ENCODE results near the gene SP9. TPM values are rescaled to one million over a fixed set of nuclear protein-coding genes. Genes with fewer than 3 reads are reported as not detected.

The SP9 gene
- total and polyA plus RNA-seq, 10 of the 15 experiments (the other 5 are each of a cell fraction or from before 2014, with no cell fraction given): not detected

DNA sequence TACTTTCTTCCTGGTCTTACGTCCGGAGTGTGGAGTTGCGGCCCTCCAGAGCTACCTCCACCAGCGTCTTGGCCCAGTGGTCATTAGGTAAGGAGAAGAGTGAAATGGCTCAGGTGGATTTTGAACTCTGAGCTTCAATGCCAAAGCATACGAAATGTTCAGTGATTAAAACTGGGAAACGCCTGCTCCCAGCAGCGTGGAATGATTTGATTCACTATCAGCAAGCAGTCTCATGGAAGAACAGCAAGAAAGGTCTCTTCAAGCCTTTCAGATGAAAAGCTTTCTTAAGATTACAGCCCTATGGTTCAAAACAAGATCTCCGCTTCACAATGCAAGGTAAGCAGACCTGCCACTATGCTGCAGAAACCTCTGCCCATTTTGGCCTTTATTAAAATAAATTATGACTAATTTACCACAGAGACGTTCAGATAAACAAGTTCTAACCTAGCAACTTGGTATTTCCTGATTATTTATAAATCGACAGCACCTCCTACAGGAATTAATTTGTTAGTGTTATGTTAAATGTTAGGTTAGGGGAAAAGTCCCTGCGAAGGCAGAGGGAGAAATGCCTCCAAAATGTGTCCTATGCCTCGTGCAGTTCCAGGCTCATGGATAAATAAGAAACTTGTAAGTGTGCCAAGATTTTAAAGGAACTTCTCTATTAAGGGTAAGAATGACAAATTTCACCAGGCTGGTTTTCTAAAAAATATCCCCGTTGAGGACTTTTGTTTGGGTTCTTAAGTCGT is 10.1 kb downstream of the SP9 start:
- FAIRE-seq (no peak), ATAC-seq (peak; percentile 18; the same call in 1 of the 3 replicates), DNase-seq (ENCODE audit: low read depth, low spot score) (no peak)
- WGBS (ENCODE audit: insufficient coverage, insufficient replicate concordance, low lambda C conversion rate, missing lambda C conversion rate): 40% methylated on average over 14 of the region's 14 CpGs
- ChIA-PET POLR2A (no interaction called here), RAD21 (ENCODE audit: unreplicated experiment) (interaction anchor here (1.3 kb wide), 1 partner anchor 942 kb away, joined by 3 read pairs; no protein-coding TSS in a partner anchor), SMC1A (ENCODE audit: uncharacterized antibody, unreplicated experiment) (interaction anchor here (0.6 to 0.7 kb wide), 2 partner anchors 184 to 896 kb away, joined by 3 read pairs; no protein-coding TSS in a partner anchor), CTCF (interaction anchor here (0.6 to 2.7 kb wide), 8 partner anchors 20 to 942 kb away, joined by 3 to 11 read pairs (median 4); no protein-coding TSS in a partner anchor)
- H3K79me2 ChIP-seq (ENCODE audit: control insufficient read depth, insufficient read depth, low read length): no peaks in the 10 kb centered on the region
- in situ Hi-C loops (cut with MboI) (loop anchor here (5.0 kb wide), 2 partner anchors 188 to 943 kb away; no protein-coding TSS in a partner anchor), intact Hi-C loops (cut with micrococcal nuclease; ENCODE audit: unreplicated experiment) (loop anchor here (5.0 to 10.0 kb wide), 5 partner anchors 203 to 1318 kb away; no protein-coding TSS in a partner anchor)
- peaks cover 7 to 22% of the 10 kb centered on the region in 2 experiments; a peak in 3 of 4 replicates for H3K27me3 ChIP-seq (replicated peaks in 1 of 2; ENCODE audit: control insufficient read depth in 2 of 2, insufficient read depth in 2 of 2, low read length in 1 of 2)
- no peak overlapping the region for H3K27ac ChIP-seq (ENCODE audit: control insufficient read depth, insufficient read depth)
- peaks cover 2% of the 10 kb centered on the region; the same call in 1 of the 2 replicates for H4K20me1 ChIP-seq (ENCODE audit: control insufficient read depth, insufficient read depth)
- H3K9ac ChIP-seq (ENCODE audit: control insufficient read depth, insufficient read depth, low read length): no peak overlapping the region
- no peaks in the 10 kb centered on the region for H3K9me3 ChIP-seq (replicated peaks; ENCODE audit: control insufficient read depth, insufficient read depth, low read length)
- no TSS peak for BruUV-seq (replicated peaks)
- H3K4me3 ChIP-seq: no peak overlapping the region
- H3K36me3 ChIP-seq (ENCODE audit: control insufficient read depth in 2 of 2, insufficient read depth in 2 of 2, low read length in 1 of 2): 0 out of 4 replicates have a peak, but pooled peaks cover 0 to 3% of the 10 kb centered on the region in 2 experiments
- no peak for TF ChIP-seq POU2F2 (IDR thresholded peaks at IDR 0.05; ENCODE audit: borderline replicate concordance, low read depth, low read length)
- TF ChIP-seq, protein P1, sequence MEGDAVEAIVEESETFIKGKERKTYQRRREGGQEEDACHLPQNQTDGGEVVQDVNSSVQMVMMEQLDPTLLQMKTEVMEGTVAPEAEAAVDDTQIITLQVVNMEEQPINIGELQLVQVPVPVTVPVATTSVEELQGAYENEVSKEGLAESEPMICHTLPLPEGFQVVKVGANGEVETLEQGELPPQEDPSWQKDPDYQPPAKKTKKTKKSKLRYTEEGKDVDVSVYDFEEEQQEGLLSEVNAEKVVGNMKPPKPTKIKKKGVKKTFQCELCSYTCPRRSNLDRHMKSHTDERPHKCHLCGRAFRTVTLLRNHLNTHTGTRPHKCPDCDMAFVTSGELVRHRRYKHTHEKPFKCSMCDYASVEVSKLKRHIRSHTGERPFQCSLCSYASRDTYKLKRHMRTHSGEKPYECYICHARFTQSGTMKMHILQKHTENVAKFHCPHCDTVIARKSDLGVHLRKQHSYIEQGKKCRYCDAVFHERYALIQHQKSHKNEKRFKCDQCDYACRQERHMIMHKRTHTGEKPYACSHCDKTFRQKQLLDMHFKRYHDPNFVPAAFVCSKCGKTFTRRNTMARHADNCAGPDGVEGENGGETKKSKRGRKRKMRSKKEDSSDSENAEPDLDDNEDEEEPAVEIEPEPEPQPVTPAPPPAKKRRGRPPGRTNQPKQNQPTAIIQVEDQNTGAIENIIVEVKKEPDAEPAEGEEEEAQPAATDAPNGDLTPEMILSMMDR (IDR thresholded peaks at IDR 0.05 in 2 of 3, conservative IDR thresholded peaks at IDR 0.05 in 1 of 3; ENCODE audit: control insufficient read depth in 2 of 3, extremely low read depth in 1 of 3, insufficient read depth in 1 of 3, low read depth in 3 of 3, low read length in 3 of 3): peak in 2 of 3 experiments; percentile 36 to 37; a peak in 3 of 6 replicates
- TF ChIP-seq RAD21 (IDR thresholded peaks at IDR 0.05; ENCODE audit: insufficient read depth, low read depth, low read length): peak; percentile 50
- H2AFZ ChIP-seq (ENCODE audit: control insufficient read depth, low read depth, low read length): no peak overlapping the region
- peaks cover 10% of the 10 kb centered on the region for H3K4me1 ChIP-seq (ENCODE audit: control insufficient read depth, insufficient read depth, low read length)
- no peak overlapping the region for H3K4me2 ChIP-seq (ENCODE audit: control insufficient read depth, insufficient read depth)

Measured in GM12878 (cell line).